Spinal cord (tissue), 10 donors: ENCODE results near the gene ATAD5. TPM values are rescaled to one million over a fixed set of nuclear protein-coding genes. Genes with fewer than 3 reads are reported as not detected.
A peak's percentile ranks its signal among the peaks of the same experiment; 100 is the strongest.

Source experiments
- DNase-seq, 6 donors: peaks; one replicate each; pipeline versions ENCODE4 v3.0.0 to v3.0.0-alpha.2; 2013 to 2015; ENCODE audit warnings: low spot score in 6 of 6, low read depth in 4 of 6
- H3K27ac ChIP-seq: one replicate; pipeline ENCODE4 v1.5.1; 2013; ENCODE audit warnings: low read depth, low read length, control low read depth
- H3K27me3 ChIP-seq: one replicate; pipeline ENCODE4 v1.6.1; 2013; ENCODE audit warnings: low read length; ENCODE audit not compliant: control insufficient read depth, insufficient read depth
- H3K36me3 ChIP-seq: one replicate; pipeline ENCODE4 v1.6.1; 2013; ENCODE audit warnings: low read length; ENCODE audit not compliant: control insufficient read depth, insufficient read depth
- H3K4me1 ChIP-seq: one replicate; pipeline ENCODE4 v1.6.1; 2013; ENCODE audit warnings: low read length; ENCODE audit not compliant: control insufficient read depth, insufficient read depth
- H3K4me3 ChIP-seq: one replicate; pipeline ENCODE4 v1.5.1; 2013; ENCODE audit warnings: low read depth, low read length, control low read depth
- H3K9me3 ChIP-seq: one replicate; pipeline ENCODE4 v1.6.1; 2013; ENCODE audit warnings: low read length; ENCODE audit not compliant: control insufficient read depth, insufficient read depth
- WGBS: methylation state at CpG from one replicate; pipeline ENCODE4 v1.1.5; 2013; ENCODE audit warnings: missing lambda C conversion rate; ENCODE audit not compliant: insufficient coverage; 5-methylcytosine and 5-hydroxymethylcytosine counted together
- polyA plus RNA-seq, 2 donors: library from polyadenylated mRNA; unstranded; fragments of 120-200 nt; gene quantifications; one replicate each; pipeline ENCODE4 v1.2.1, GENCODE V29; 2013; ENCODE audit not compliant: insufficient read length in 2 of 2
- total RNA-seq, 2 donors: library from RNA; depleted of rRNA in 1 of 2; stranded (reverse); fragments of 120-200 nt in 1 of 2; fragments of >200 nt in 1 of 2; gene quantifications; one replicate each; pipeline versions ENCODE4 v1.2.3 to v1.2.4, GENCODE V29; 2013 to 2014
- donor health status: healthy.

The ATAD5 gene
- total and polyA plus RNA-seq, 4 donors, result 4.0 to 5.4 (median 4.7) TPM

GRCh38 chr17:30840771-30841170 lies 9.0 kb downstream of the ATAD5 start:
- Histone ChIP-seq H3K4me1 (no peaks in the 10 kb centered on the region), H3K36me3 (peaks cover 17% of the 10 kb centered on the region), H3K27ac (no peak overlapping the region), H3K27me3 (no peaks in the 10 kb centered on the region), H3K4me3 (no peak overlapping the region), H3K9me3 (no peaks in the 10 kb centered on the region)
- DNase-seq, result no peak
- 98% methylated on average over 7 of the region's 7 CpGs for WGBS

GRCh38 chr17:30848021-30848420 lies 16.3 kb downstream of the ATAD5 start:
- Histone ChIP-seq H3K4me3 (no peak overlapping the region), H3K9me3 (no peaks in the 10 kb centered on the region), H3K36me3 (peaks cover 11% of the 10 kb centered on the region), H3K4me1 (no peaks in the 10 kb centered on the region), H3K27me3 (no peaks in the 10 kb centered on the region), H3K27ac (no peak overlapping the region)
- no peak for DNase-seq
- WGBS, result 100% methylated on average over 2 of the region's 6 CpGs

DNA sequence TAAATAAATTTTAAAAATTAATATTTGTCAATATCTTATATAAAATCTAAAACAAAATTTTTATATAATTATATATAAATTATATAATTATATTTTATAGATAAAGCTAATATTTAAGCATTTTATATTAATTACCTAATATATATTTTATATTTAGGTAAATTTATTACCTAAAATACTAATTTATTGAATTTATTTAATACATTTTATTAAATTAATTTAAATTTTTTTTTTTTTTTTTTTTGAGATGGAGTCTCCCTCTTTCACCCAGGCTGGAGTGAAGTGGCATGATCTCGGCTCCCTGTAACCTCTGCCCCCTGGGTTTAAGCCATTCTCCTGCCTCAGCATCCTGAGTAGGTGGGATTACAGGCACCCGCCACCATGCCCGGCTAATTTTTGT lies 22.4 kb downstream of the ATAD5 start:
- Histone ChIP-seq H3K27ac (no peak overlapping the region), H3K27me3 (no peaks in the 10 kb centered on the region), H3K4me1 (no peaks in the 10 kb centered on the region), H3K36me3 (peaks cover 16% of the 10 kb centered on the region), H3K9me3 (no peaks in the 10 kb centered on the region), H3K4me3 (no peak overlapping the region)
- no peak for DNase-seq
- no CpG with 5 or more reads among the region's 3 CpGs for whole genome bisulfite sequencing

DNA sequence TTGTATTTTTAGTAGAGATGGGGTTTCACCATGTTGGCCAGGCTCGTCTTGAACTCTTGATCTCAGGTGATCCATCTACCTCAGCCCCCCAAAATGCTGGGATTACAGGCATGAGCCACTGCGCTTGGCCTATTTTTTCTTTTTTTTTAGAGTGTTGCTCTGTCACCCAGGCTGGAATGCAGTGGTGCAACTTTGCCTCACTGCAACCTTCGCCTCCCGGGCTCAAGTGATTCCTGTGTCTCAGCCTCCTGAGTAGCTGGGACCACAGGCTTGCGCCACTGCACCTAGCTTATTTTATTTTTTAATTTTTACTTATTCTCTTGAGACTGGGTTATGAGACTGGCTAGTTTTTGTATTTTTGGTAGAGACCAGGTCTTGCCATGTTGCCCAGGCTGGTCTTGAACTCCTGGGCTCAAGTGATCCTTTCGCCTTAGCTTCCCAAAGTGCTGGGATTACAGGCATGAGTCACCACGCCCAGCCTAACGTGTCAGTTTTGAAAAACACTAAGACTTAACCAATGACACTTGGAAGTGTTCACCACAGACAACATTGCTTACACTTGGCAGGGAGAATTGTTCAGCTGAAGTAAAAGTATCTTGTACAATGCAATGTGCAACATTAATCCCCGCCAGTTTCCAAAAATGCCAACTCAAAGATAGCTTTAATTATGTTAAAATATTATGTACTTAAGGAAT lies 26.9 kb downstream of the ATAD5 start:
- Histone ChIP-seq H3K9me3 (no peaks in the 10 kb centered on the region), H3K27me3 (no peaks in the 10 kb centered on the region), H3K4me3 (no peak overlapping the region), H3K36me3 (peaks cover 37% of the 10 kb centered on the region), H3K4me1 (no peaks in the 10 kb centered on the region), H3K27ac (no peak overlapping the region)
- DNase-seq, result no peak
- WGBS, result 100% methylated on average over 3 of the region's 9 CpGs

- WGBS, result no CpG with 5 or more reads among the region's 1 CpG
Observed at GRCh38 chr17:30864636-30865035, 32.9 kb downstream of the ATAD5 start.

GRCh38 chr17:30869005-30869404 lies 37.2 kb downstream of the ATAD5 start:
- Histone ChIP-seq H3K36me3 (peaks cover 9% of the 10 kb centered on the region), H3K27me3 (no peaks in the 10 kb centered on the region), H3K9me3 (no peaks in the 10 kb centered on the region), H3K4me1 (no peaks in the 10 kb centered on the region), H3K4me3 (no peak overlapping the region), H3K27ac (no peak overlapping the region)
- WGBS, result 100% methylated on average over 4 of the region's 6 CpGs
- no peak for DNase-seq

More at GRCh38 chr17:30864636-30865035, 32.9 kb downstream of the ATAD5 start:
- Histone ChIP-seq H3K27me3 (no peaks in the 10 kb centered on the region), H3K4me3 (no peak overlapping the region), H3K4me1 (no peaks in the 10 kb centered on the region), H3K36me3 (peaks cover 28% of the 10 kb centered on the region), H3K9me3 (no peaks in the 10 kb centered on the region), H3K27ac (no peak overlapping the region)
- no peak for DNase-seq

- Histone ChIP-seq H3K9me3 (no peaks in the 10 kb centered on the region), H3K27ac (no peak overlapping the region), H3K4me3 (no peak overlapping the region), H3K4me1 (no peaks in the 10 kb centered on the region), H3K36me3 (peaks cover 5% of the 10 kb centered on the region), H3K27me3 (no peaks in the 10 kb centered on the region)
- 100% methylated on average over 1 of the region's 5 CpGs for WGBS
- no peak for DNase-seq
Observed at GRCh38 chr17:30886187-30886586, 54.4 kb downstream of the ATAD5 start.

DNA sequence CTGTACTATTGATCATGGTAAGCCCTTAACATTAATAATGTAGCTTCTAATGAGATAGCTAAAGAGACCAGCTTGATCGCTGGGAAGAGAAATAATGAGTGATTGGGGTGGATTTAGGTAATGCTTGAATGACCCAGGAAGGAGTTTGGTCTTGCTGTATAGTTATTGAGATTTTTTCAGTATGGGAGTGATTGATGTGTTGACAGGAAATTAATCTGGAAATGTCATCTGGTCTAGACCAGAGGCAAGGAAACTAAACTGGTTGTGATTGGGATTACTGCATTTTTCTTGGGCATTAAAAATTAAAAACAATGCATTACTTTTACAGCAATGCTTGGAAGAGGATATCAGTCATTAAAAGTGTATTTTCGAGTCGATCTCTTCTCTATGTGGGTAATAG lies 62.5 kb downstream of the ATAD5 start:
- H3K27ac ChIP-seq, result no peak overlapping the region
- H3K36me3 ChIP-seq, result peaks cover 19% of the 10 kb centered on the region
- no peak overlapping the region for H3K4me3 ChIP-seq
- WGBS, result 100% methylated on average over 1 of the region's 3 CpGs
- H3K4me1 ChIP-seq, result no peaks in the 10 kb centered on the region
- H3K27me3 ChIP-seq, result no peaks in the 10 kb centered on the region
- no peaks in the 10 kb centered on the region for H3K9me3 ChIP-seq
- no peak for DNase-seq

DNA sequence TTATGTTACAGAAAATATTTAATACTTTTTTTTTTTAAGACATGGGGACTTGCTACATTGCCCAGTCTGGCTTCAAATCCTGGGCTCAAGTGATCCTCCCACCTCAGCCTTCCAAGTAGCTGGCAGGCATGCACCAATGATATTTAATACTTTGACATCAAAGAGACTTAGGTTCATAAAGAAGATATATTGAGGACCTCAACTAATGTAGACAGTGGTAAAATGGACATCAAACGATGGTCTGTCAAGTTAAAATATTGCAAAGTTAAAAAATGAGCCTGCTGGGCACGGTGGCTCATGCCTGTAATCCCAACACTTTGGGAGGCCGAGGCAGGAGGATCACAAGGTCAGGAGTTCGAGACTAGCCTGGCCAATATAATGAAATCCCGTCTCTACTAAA lies 65.5 kb downstream of the ATAD5 start:
- H3K4me3 ChIP-seq, result no peak overlapping the region
- no peaks in the 10 kb centered on the region for H3K9me3 ChIP-seq
- H3K36me3 ChIP-seq, result peaks cover 13% of the 10 kb centered on the region
- 86% methylated on average over 3 of the region's 5 CpGs for WGBS
- H3K4me1 ChIP-seq, result no peaks in the 10 kb centered on the region
- H3K27ac ChIP-seq, result no peak overlapping the region
- no peak for DNase-seq
- H3K27me3 ChIP-seq, result no peaks in the 10 kb centered on the region

DNA sequence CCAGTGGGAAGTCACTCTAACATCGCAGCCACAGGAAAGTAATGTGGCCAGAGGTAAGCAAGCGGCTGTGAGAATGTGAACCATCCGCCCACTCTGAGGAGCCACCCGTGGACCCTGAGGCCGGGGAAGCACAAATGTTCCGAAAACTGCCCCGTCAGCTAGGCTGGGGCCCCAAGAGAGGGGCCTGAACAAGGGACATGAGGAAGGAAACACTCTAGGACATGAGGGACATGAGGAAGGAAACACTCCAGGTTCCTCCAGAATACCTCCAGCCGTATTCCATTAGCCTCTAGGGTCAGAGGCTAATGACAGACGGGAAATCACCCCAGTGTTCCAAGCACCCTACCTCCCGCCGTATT lies 74.0 kb downstream of the ATAD5 start:
- peak in 3 of 6 donors; percentile 2 to 69 (median 30) for DNase-seq
- H3K9me3 ChIP-seq, result no peaks in the 10 kb centered on the region
- WGBS, result 0% methylated on average over 11 of the region's 11 CpGs
- H3K4me3 ChIP-seq, result peak overlapping the region; percentile 94
- H3K27me3 ChIP-seq, result no peaks in the 10 kb centered on the region
- peaks cover 15% of the 10 kb centered on the region for H3K4me1 ChIP-seq
- no peaks in the 10 kb centered on the region for H3K36me3 ChIP-seq
- H3K27ac ChIP-seq, result peak overlapping the region; percentile 91
